SK-N-SH (cell line): ENCODE data around the gene AIPL1. TPM values are rescaled to one million over a fixed set of nuclear protein-coding genes. Genes with fewer than 3 reads are reported as not detected.

ENCODE experiments used
- CTCF ChIA-PET: fragments of 300-600, 350-600 bp; formaldehyde crosslinking; extraction: SDS; loops from one replicate; lab custom pipeline; 2021; lab: Yijun Ruan, JAX
- POLR2A ChIA-PET: fragments of 350-600 bp; sonication (Branson Sonifier 250); formaldehyde crosslinking; extraction: SDS; loops from one replicate; lab custom pipeline; 2020; ENCODE audit warnings: antibody characterized with exemption, inconsistent platforms; lab: Yijun Ruan, JAX
- DNase-seq: peaks from one replicate; pipeline ENCODE4 v3.0.0; 2012
- H2AFZ ChIP-seq: fragments of 200-600 bp; sonication (generic); 2 replicates; pipeline ENCODE4 v1.8.1; 2016; ENCODE audit warnings: antibody characterized with exemption, mild to moderate bottlenecking, low read depth
- H3F3A ChIP-seq: fragments of 200-600 bp; sonication (generic); replicated peaks from 2 replicates; pipeline ENCODE3; 2016; ENCODE audit warnings: antibody characterized with exemption, mild to moderate bottlenecking; ENCODE audit not compliant: insufficient read depth
- H3K27ac ChIP-seq, 2 experiments: fragments of 200-500 bp in 1 of 2; fragments of 200-600 bp in 1 of 2; sonication (Bioruptor generic) in 1 of 2; sonication (generic), shearing (Covaris generic) in 1 of 2; 2 replicates each; pipeline versions ENCODE4 v1.5.1 to v1.6.1; 2014 to 2016; ENCODE audit warnings: low read depth in 2 of 2, inconsistent platforms in 1 of 2, low read length in 1 of 2, mild to moderate bottlenecking in 1 of 2, mixed read lengths in 1 of 2
- H3K27me3 ChIP-seq: fragments of 200-600 bp; sonication (generic), shearing (Covaris generic); 2 replicates; pipeline ENCODE4 v1.6.1; 2016; ENCODE audit warnings: mixed run types; ENCODE audit not compliant: insufficient read depth
- H3K36me3 ChIP-seq, 2 experiments: fragments of 200-500 bp in 1 of 2; fragments of 200-600 bp in 1 of 2; sonication (Bioruptor generic) in 1 of 2; sonication (generic) in 1 of 2; replicated peaks in 1 of 2; 2 replicates each; pipeline versions ENCODE3 to v1.5.1; 2014 to 2016; ENCODE audit warnings: low read length in 1 of 2, mild to moderate bottlenecking in 1 of 2; ENCODE audit not compliant: insufficient read depth in 2 of 2, control insufficient read depth in 1 of 2
- H3K4me1 ChIP-seq, 2 experiments: fragments of 200-500 bp in 1 of 2; fragments of 200-600 bp in 1 of 2; sonication (Bioruptor generic) in 1 of 2; sonication (generic), shearing (Covaris generic) in 1 of 2; 2 replicates each; pipeline versions ENCODE4 v1.5.1 to v1.6.1; 2014 to 2016; ENCODE audit warnings: low read depth in 1 of 2, low read length in 1 of 2, mixed run types in 1 of 2; ENCODE audit not compliant: insufficient read depth in 2 of 2, control insufficient read depth in 1 of 2
- H3K4me2 ChIP-seq: fragments of 200-600 bp; sonication (generic), shearing (Covaris generic); 2 replicates; pipeline ENCODE4 v1.6.1; 2017; ENCODE audit warnings: mixed run types
- H3K4me3 ChIP-seq, 2 experiments: fragments of 200-500 bp in 1 of 2; fragments of 200-600 bp in 1 of 2; sonication (Bioruptor generic) in 1 of 2; sonication (generic), shearing (Covaris generic) in 1 of 2; 2 replicates each; pipeline versions ENCODE4 v1.5.1 to v1.8.1; 2014 to 2016; ENCODE audit warnings: low read depth in 2 of 2, inconsistent platforms in 1 of 2, low read length in 1 of 2, mild to moderate bottlenecking in 1 of 2, mixed read lengths in 1 of 2, moderate library complexity in 1 of 2
- H3K79me2 ChIP-seq: fragments of 200-600 bp; sonication (generic); 2 replicates; pipeline ENCODE4 v1.8.1; 2017; ENCODE audit warnings: mild to moderate bottlenecking; ENCODE audit not compliant: insufficient read depth
- H3K9ac ChIP-seq: fragments of 200-600 bp; sonication (generic); 2 replicates; pipeline ENCODE4 v1.6.1; 2017; ENCODE audit warnings: mixed run types
- H3K9me2 ChIP-seq: fragments of 200-600 bp; sonication (generic); 2 replicates; pipeline ENCODE4 v1.6.1; 2017; ENCODE audit warnings: mixed run types
- H3K9me3 ChIP-seq: fragments of 200-600 bp; sonication (generic); 2 replicates; pipeline ENCODE4 v1.6.1; 2017; ENCODE audit warnings: mixed run types, mild to moderate bottlenecking, moderate library complexity
- H4K20me1 ChIP-seq: fragments of 200-600 bp; sonication (generic); 2 replicates; pipeline ENCODE4 v1.6.1; 2017; ENCODE audit warnings: mild to moderate bottlenecking, mixed run types; ENCODE audit not compliant: insufficient read depth
- CTCF ChIP-seq: fragments of 200-600 bp; sonication (generic); IDR thresholded peaks from 2 replicates; pipeline ENCODE4 v1.6.1; 2017; ENCODE audit warnings: antibody characterized with exemption, mild to moderate bottlenecking, moderate library complexity
- EZH2phosphoT487 ChIP-seq: fragments of 200-600 bp; sonication (generic); IDR thresholded peaks from 2 replicates; pipeline ENCODE4 v1.6.1; 2017; ENCODE audit warnings: low read depth, mixed run types, mild to moderate bottlenecking, antibody characterized with exemption, moderate library complexity, borderline replicate concordance
- GABPA ChIP-seq: IDR thresholded peaks from 2 replicates; pipeline ENCODE4 v1.4.0; 2012; ENCODE audit warnings: low read depth, mild to moderate bottlenecking
- POLR2AphosphoS5 ChIP-seq: IDR thresholded peaks from 2 replicates; pipeline ENCODE4 v1.6.1; 2012; ENCODE audit warnings: low read depth, low read length
- REST ChIP-seq: IDR thresholded peaks from 2 replicates; pipeline ENCODE4 v1.6.1; 2012; ENCODE audit warnings: mild to moderate bottlenecking, low read depth, low read length, moderate library complexity
- SMC3 ChIP-seq: IDR thresholded peaks from 2 replicates; pipeline ENCODE4 v1.6.1; 2012; ENCODE audit warnings: low read depth, low read length, improper control_type of control experiment
- TAF1 ChIP-seq: IDR thresholded peaks from 2 replicates; pipeline ENCODE4 v1.6.1; 2012; ENCODE audit warnings: low read depth, mild to moderate bottlenecking, low read length, moderate library complexity, borderline replicate concordance
- YY1 ChIP-seq: IDR thresholded peaks from 2 replicates; pipeline ENCODE4 v1.4.0; 2012; ENCODE audit warnings: low read depth, mild to moderate bottlenecking
- ZBTB33 ChIP-seq: IDR thresholded peaks from 2 replicates; pipeline ENCODE4 v1.4.0; 2012; ENCODE audit warnings: low read depth, borderline replicate concordance
- WGBS: methylation state at CpG from one replicate; pipeline ENCODE4 v1.1.6; 2017; ENCODE audit warnings: low lambda C conversion rate; 5-methylcytosine and 5-hydroxymethylcytosine counted together
- polyA plus RNA-seq, 3 experiments: library from polyadenylated mRNA; depleted of rRNA; stranded (reverse); fragments of >200 nt; gene quantifications; 2 replicates each; pipeline ENCODE4 v1.2.3, GENCODE V29; 2012

The AIPL1 gene
- polyA plus RNA-seq, 1 of the 3 experiments (the other 2 are of a cell fraction), result not detected

- no peak for TF ChIP-seq EZH2phosphoT487
- peak; percentile 52 for TF ChIP-seq CTCF
- no peak for TF ChIP-seq TAF1
- no peak for TF ChIP-seq ZBTB33
- no peak for TF ChIP-seq GABPA
- peak; percentile 28 for TF ChIP-seq SMC3
- TF ChIP-seq YY1, result no peak
- CTCF ChIA-PET, result interaction anchor here (1.0 to 3.1 kb wide), 3 partner anchors 16 to 836 kb away, joined by 3 to 12 read pairs (median 10); partner anchors contain the start of gene NLRP1
- 17% methylated on average over 10 of the region's 13 CpGs for WGBS
Observed at GRCh38 chr17:6420173-6420641, 14.7 kb downstream of the AIPL1 start.

GRCh38 chr17:6415616-6416015, 19.3 kb downstream of the AIPL1 start:
- ChIA-PET POLR2A (no interaction called here), CTCF (interaction anchor here (1.1 to 1.6 kb wide), 4 partner anchors 12 to 828 kb away, joined by 3 to 5 read pairs (median 4); partner anchors contain the start of gene AIPL1)
- Histone ChIP-seq H3K79me2 (no peaks in the 10 kb centered on the region), H3K4me3 (no peak overlapping the region), H3K36me3 (no peaks in the 10 kb centered on the region), H3K9ac (no peak overlapping the region), H2AFZ (no peak overlapping the region), H4K20me1 (no peaks in the 10 kb centered on the region), H3K9me3 (no peaks in the 10 kb centered on the region), H3F3A (no peaks in the 10 kb centered on the region), H3K4me1 (no peaks in the 10 kb centered on the region), H3K27ac (no peak overlapping the region), H3K9me2 (no peaks in the 10 kb centered on the region), H3K4me2 (no peak overlapping the region), H3K27me3 (peaks cover 74% of the 10 kb centered on the region)
- TF ChIP-seq REST (peak; percentile 57; the same call in 1 of the 2 replicates), POLR2AphosphoS5 (no peak)
- 0% methylated on average over 1 of the region's 8 CpGs for WGBS
- no peak for DNase-seq

More at GRCh38 chr17:6420173-6420641, 14.7 kb downstream of the AIPL1 start:
- Histone ChIP-seq H3F3A (no peaks in the 10 kb centered on the region), H3K79me2 (no peaks in the 10 kb centered on the region), H3K9ac (no peak overlapping the region), H3K4me1 (no peaks in the 10 kb centered on the region), H3K9me3 (no peaks in the 10 kb centered on the region), H3K27ac (no peak overlapping the region), H3K4me3 (no peak overlapping the region), H3K27me3 (peaks cover 72% of the 10 kb centered on the region), H4K20me1 (no peaks in the 10 kb centered on the region), H3K36me3 (no peaks in the 10 kb centered on the region), H3K9me2 (no peaks in the 10 kb centered on the region), H3K4me2 (no peak overlapping the region), H2AFZ (no peak overlapping the region)
- POLR2A ChIA-PET, result no interaction called here
- DNase-seq, result no peak
